Measurements from ENCODE around the gene ASCC2. TPM values are rescaled to one million over a fixed set of nuclear protein-coding genes. Genes with fewer than 3 reads are reported as not detected.
A peak's percentile ranks its signal among the peaks of the same experiment; 100 is the strongest.

The ASCC2 gene
- total RNA-seq, 6 experiments from 2014 or later, result 41.2 to 56.1 (median 47.4) TPM

DNA sequence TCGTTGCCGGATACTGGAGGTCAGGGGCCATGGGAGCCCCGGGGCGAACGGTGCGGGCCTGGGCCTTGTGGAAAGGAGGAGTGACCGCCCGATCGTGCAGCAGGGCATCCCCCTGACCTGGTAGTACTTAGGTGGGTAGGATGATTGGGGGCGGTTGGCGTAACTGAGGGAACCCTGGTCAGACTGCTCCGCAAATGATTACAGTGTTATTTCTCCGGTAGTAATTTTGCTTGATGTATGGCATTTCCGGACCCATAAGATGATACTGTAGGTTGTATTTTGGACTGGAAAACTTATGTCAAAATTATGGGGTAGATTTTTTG lies 45.7 kb upstream of the ASCC2 start:
- ATAC-seq, result no peak
- Histone ChIP-seq H3K36me3 (no peaks in the 10 kb centered on the region), H3K9me3 (no peaks in the 10 kb centered on the region), H3K4me1 (peaks cover 0 to 38% (median 4%) of the 10 kb centered on the region in 4 donors), H3K4me3 (peak overlapping the region; percentile 74 to 98 (median 97)), H3K27ac (peak overlapping the region; percentile 88 to 97 (median 90)), H3K27me3 (no peaks in the 10 kb centered on the region)
- DNase-seq, result no peak
- 5% methylated on average over 3 of the region's 14 CpGs for whole genome bisulfite sequencing (ENCODE audit: insufficient coverage, low coverage, low lambda C conversion rate, missing lambda C conversion rate)
- intact Hi-C loops (cut with DNase I), result no loop called here
- TF ChIP-seq, protein P1, sequence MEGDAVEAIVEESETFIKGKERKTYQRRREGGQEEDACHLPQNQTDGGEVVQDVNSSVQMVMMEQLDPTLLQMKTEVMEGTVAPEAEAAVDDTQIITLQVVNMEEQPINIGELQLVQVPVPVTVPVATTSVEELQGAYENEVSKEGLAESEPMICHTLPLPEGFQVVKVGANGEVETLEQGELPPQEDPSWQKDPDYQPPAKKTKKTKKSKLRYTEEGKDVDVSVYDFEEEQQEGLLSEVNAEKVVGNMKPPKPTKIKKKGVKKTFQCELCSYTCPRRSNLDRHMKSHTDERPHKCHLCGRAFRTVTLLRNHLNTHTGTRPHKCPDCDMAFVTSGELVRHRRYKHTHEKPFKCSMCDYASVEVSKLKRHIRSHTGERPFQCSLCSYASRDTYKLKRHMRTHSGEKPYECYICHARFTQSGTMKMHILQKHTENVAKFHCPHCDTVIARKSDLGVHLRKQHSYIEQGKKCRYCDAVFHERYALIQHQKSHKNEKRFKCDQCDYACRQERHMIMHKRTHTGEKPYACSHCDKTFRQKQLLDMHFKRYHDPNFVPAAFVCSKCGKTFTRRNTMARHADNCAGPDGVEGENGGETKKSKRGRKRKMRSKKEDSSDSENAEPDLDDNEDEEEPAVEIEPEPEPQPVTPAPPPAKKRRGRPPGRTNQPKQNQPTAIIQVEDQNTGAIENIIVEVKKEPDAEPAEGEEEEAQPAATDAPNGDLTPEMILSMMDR (IDR thresholded peaks at IDR 0.05), result no peak
- no peak for TF ChIP-seq POLR2A (IDR thresholded peaks at IDR 0.05)

DNA sequence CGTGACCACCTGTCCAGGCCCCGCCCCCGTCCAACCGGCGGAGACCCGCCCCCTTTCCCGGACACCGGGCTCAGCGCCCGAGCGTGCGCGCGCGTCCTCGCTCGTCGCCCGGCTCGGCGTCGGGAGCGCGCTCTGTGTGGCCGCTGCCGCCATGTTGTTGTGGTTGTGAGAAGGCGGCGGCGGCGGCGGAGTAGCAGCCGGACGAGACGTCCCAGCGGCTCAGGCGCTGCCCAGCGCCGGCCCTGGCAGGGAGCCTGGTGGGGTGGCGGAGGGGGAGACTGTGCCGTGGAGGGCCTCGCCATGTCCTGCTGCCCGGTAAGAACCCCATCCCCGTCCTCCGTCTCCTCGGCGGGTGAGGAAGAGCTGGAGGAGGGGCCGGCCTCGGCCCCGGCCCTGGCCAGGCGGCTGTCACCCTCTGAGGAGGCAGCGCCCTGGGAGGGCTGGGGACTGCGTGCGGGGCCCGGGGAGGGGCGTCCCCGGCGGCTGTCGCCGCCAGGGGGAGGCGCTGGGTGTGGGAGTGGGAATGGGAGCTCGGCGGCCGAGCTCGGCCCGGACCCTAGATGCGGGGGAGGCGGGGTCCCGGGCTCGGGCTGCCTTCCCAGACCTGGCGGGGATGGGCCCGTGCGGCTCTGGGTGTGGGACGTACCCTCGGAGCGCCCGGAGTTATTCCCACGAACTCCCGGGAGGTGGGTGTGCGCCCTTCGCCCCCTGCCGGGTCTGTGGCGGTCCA lies 45.1 kb upstream of the ASCC2 start, which contains the start of gene MTMR3:
Gene MTMR3, plus strand, starts transcription at position 130 of the 730 bp plus-strand sequence. CDS start 87,886 bp downstream, outside the sequence.
- peak; percentile 63 for TF ChIP-seq POLR2A (IDR thresholded peaks at IDR 0.05)
- TF ChIP-seq, protein P1 (IDR thresholded peaks at IDR 0.05), result peak; percentile 32 to 48 (median 40)
- no peaks in the 10 kb centered on the region for H3K36me3 ChIP-seq
- DNase-seq (peak; percentile 97), ATAC-seq (peak; percentile 86 to 95 (median 89))
- H3K9me3 ChIP-seq, result no peaks in the 10 kb centered on the region
- H3K27ac ChIP-seq, result peak within 1 kb of the TSS; percentile 88 to 97 (median 90)
- 1% methylated on average over 28 of the region's 82 CpGs for WGBS (ENCODE audit: insufficient coverage, low coverage, low lambda C conversion rate, missing lambda C conversion rate)
- intact Hi-C loops (cut with DNase I), result no loop called here
- peaks cover 0 to 38% (median 4%) of the 10 kb centered on the region in 4 donors for H3K4me1 ChIP-seq
- H3K27me3 ChIP-seq, result no peaks in the 10 kb centered on the region
- peak within 1 kb of the TSS; percentile 74 to 98 (median 97) for H3K4me3 ChIP-seq

DNA sequence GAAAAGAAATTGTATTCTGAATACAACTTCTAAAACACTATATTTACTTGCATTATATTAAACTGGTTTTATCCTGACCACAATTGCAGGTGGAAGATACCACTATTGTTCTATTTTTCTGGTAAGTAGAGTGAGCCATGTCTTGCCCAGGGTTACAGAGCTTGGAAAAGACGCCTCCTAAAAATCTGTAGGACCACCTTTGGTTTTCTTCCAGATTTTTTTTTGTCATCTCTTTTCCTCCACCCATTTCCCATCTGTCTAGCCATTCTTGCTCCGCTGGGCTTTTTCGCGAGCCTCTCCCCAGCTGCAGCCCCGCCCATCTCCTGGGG lies 44.6 kb upstream of the ASCC2 start:
- ATAC-seq, result no peak
- intact Hi-C loops (cut with DNase I), result no loop called here
- Histone ChIP-seq H3K36me3 (no peaks in the 10 kb centered on the region), H3K9me3 (no peaks in the 10 kb centered on the region), H3K27ac (peak overlapping the region in 1 of 3 donors; percentile 88), H3K4me1 (peaks cover 0 to 32% (median 2%) of the 10 kb centered on the region in 4 donors), H3K27me3 (no peaks in the 10 kb centered on the region), H3K4me3 (peak overlapping the region in 2 of 3 donors; percentile 74 to 98)
- TF ChIP-seq, protein P1 (IDR thresholded peaks at IDR 0.05), result no peak
- TF ChIP-seq POLR2A (IDR thresholded peaks at IDR 0.05), result no peak
- DNase-seq, result no peak
- WGBS (ENCODE audit: insufficient coverage, low coverage, low lambda C conversion rate, missing lambda C conversion rate), result 1% methylated on average over 4 of the region's 5 CpGs

DNA sequence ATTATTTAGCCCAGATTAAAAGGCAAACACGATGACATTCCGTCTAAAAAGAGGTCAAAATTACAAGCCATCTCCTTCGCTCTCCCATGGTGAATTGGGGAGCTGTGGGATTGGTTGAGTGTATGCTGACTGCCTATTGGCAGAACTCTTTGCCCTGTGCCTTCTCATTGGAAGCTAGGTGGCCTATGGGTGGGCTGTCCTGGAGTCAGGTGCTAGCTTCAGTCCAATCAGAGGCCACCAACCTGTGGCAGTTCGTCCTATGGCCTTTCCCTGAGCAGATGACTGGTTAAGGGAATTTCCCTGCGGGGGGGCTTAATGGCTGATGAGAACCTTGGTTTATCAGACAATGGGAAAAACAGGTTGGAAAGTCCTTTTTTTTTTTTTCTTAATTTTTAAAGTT lies 41.7 kb upstream of the ASCC2 start:
- DNase-seq (no peak), ATAC-seq (no peak)
- H3K36me3 ChIP-seq, result no peaks in the 10 kb centered on the region
- H3K9me3 ChIP-seq, result no peaks in the 10 kb centered on the region
- H3K4me3 ChIP-seq, result no peak overlapping the region
- no peaks in the 10 kb centered on the region for H3K27me3 ChIP-seq
- WGBS (ENCODE audit: insufficient coverage, low coverage, low lambda C conversion rate, missing lambda C conversion rate), result 83% methylated on average over 2 of the region's 5 CpGs
- intact Hi-C loops (cut with DNase I), result no loop called here
- H3K27ac ChIP-seq, result no peak overlapping the region
- TF ChIP-seq, protein P1 (IDR thresholded peaks at IDR 0.05), result no peak
- no peak for TF ChIP-seq POLR2A (IDR thresholded peaks at IDR 0.05)
- peaks cover 0 to 9% (median 0%) of the 10 kb centered on the region in 4 donors for H3K4me1 ChIP-seq
